T-helper 17 cell (primary cell): ENCODE measurements around the gene ST7L. TPM values are rescaled to one million over a fixed set of nuclear protein-coding genes. Genes with fewer than 3 reads are reported as not detected.
"Not testable (repeated sequence)": the region's sequence is repeated elsewhere in the genome, so short reads cannot be mapped to it uniquely, and the experiment has no call there.

Experiments used
- ATAC-seq: fragments of 150-1000 bp; cut with Tn5 transposase; 2 replicates; pipeline ENCODE4 v1.10.0; 2021; ENCODE audit warnings: mild to moderate bottlenecking, moderate library complexity
- DNase-seq, 3 donors: peaks; one replicate each; pipeline versions ENCODE4 v3.0.0 to v3.0.0-alpha.2; 2020 to 2021
- H3K9me3 ChIP-seq: one replicate; pipeline ENCODE4 v1.7.0; 2013; ENCODE audit warnings: low read length, mild to moderate bottlenecking; ENCODE audit not compliant: control insufficient read depth, poor library complexity, severe bottlenecking
- H3K27ac Mint-ChIP-seq: one replicate; pipeline ENCODE4 v1.8.0; 2022; ENCODE audit warnings: mild to moderate bottlenecking, moderate library complexity, mixed read lengths
- H3K27me3 Mint-ChIP-seq: one replicate; pipeline ENCODE4 v1.8.0; 2022; ENCODE audit warnings: mixed read lengths
- H3K36me3 Mint-ChIP-seq: one replicate; pipeline ENCODE4 v1.8.0; 2022; ENCODE audit warnings: low read depth, mixed read lengths
- H3K4me1 Mint-ChIP-seq: one replicate; pipeline ENCODE4 v1.8.0; 2022; ENCODE audit warnings: mild to moderate bottlenecking, mixed read lengths
- H3K4me3 Mint-ChIP-seq: one replicate; pipeline ENCODE4 v1.8.0; 2022; ENCODE audit warnings: mild to moderate bottlenecking, moderate library complexity, mixed read lengths
- total RNA-seq, 4 donors: library from RNA in 2 of 4; stranded (reverse) in 2 of 4; gene quantifications; one replicate each; pipeline ENCODE4 v1.2.3 and lab custom pipeline; 2022 to 2026

ST7L gene
- total RNA-seq, 2 donors from 2014 or later, result 18.0 to 21.2 TPM

- peaks cover 47% of the 10 kb centered on the region for H3K27me3 Mint-ChIP-seq
- H3K36me3 Mint-ChIP-seq, result peaks cover 8% of the 10 kb centered on the region
Observed at GRCh38 chr1:112504661-112505399, 114.1 kb downstream of the ST7L start.

GRCh38 chr1:112504001-112504660 lies 114.8 kb downstream of the ST7L start:
- peaks cover 10% of the 10 kb centered on the region for H3K4me1 Mint-ChIP-seq
- ATAC-seq, result no peak
- H3K4me3 Mint-ChIP-seq, result no peak overlapping the region
- H3K27me3 Mint-ChIP-seq, result peaks cover 54% of the 10 kb centered on the region
- H3K36me3 Mint-ChIP-seq, result peaks cover 8% of the 10 kb centered on the region
- DNase-seq, result no peak
- H3K27ac Mint-ChIP-seq, result no peak overlapping the region
- H3K9me3 ChIP-seq, result no peaks in the 10 kb centered on the region

More at GRCh38 chr1:112504661-112505399, 114.1 kb downstream of the ST7L start:
- peaks cover 9% of the 10 kb centered on the region for H3K4me1 Mint-ChIP-seq
- no peak overlapping the region for H3K27ac Mint-ChIP-seq
- no peak overlapping the region for H3K4me3 Mint-ChIP-seq
- no peak for DNase-seq
- no peaks in the 10 kb centered on the region for H3K9me3 ChIP-seq
- no peak for ATAC-seq

- Mint-ChIP-seq H3K4me3 (peak overlapping the region; percentile 82), H3K27me3 (peaks cover 68% of the 10 kb centered on the region), H3K4me1 (peaks cover 12% of the 10 kb centered on the region), H3K36me3 (peaks cover 8% of the 10 kb centered on the region), H3K27ac (no peak overlapping the region)
- DNase-seq (no peak), ATAC-seq (no peak)
- H3K9me3 ChIP-seq, result no peaks in the 10 kb centered on the region
Observed at GRCh38 chr1:112502826-112503225, 116.1 kb downstream of the ST7L start.

GRCh38 chr1:112501810-112502641 lies 116.9 kb downstream of the ST7L start:
- Mint-ChIP-seq H3K4me1 (peaks cover 10% of the 10 kb centered on the region), H3K4me3 (peak overlapping the region; percentile 82), H3K36me3 (peaks cover 10% of the 10 kb centered on the region), H3K27me3 (peaks cover 70% of the 10 kb centered on the region), H3K27ac (no peak overlapping the region)
- DNase-seq (peak; percentile 34 to 45 (median 35)), ATAC-seq (peak; percentile 86)
- H3K9me3 ChIP-seq, result no peaks in the 10 kb centered on the region

GRCh38 chr1:112496290-112496689 lies 122.7 kb downstream of the ST7L start:
- Mint-ChIP-seq H3K36me3 (peaks cover 4% of the 10 kb centered on the region), H3K27ac (no peak overlapping the region), H3K27me3 (peaks cover 70% of the 10 kb centered on the region), H3K4me3 (no peak overlapping the region), H3K4me1 (peaks cover 13% of the 10 kb centered on the region)
- DNase-seq (no peak), ATAC-seq (no peak)
- no peaks in the 10 kb centered on the region for H3K9me3 ChIP-seq

- Mint-ChIP-seq H3K27me3 (peaks cover 72% of the 10 kb centered on the region), H3K4me3 (no peak overlapping the region), H3K4me1 (peaks cover 10% of the 10 kb centered on the region), H3K36me3 (peaks cover 4% of the 10 kb centered on the region), H3K27ac (no peak overlapping the region)
- ATAC-seq, result no peak
- no peak for DNase-seq
- no peaks in the 10 kb centered on the region for H3K9me3 ChIP-seq
Observed at GRCh38 chr1:112493351-112493750, 125.6 kb downstream of the ST7L start.

- H3K27me3 Mint-ChIP-seq, result peaks cover 59% of the 10 kb centered on the region
- no peak overlapping the region for H3K4me3 Mint-ChIP-seq
- no peak for ATAC-seq
Observed at GRCh38 chr1:112492076-112492475, 126.9 kb downstream of the ST7L start.

GRCh38 chr1:112488141-112488540 lies 130.8 kb downstream of the ST7L start:
- H3K9me3 ChIP-seq, result no peaks in the 10 kb centered on the region
- DNase-seq (no peak), ATAC-seq (no peak)
- Mint-ChIP-seq H3K27me3 (peaks cover 38% of the 10 kb centered on the region), H3K27ac (no peak overlapping the region), H3K36me3 (no peaks in the 10 kb centered on the region), H3K4me3 (no peak overlapping the region), H3K4me1 (peaks cover 5% of the 10 kb centered on the region)

More at GRCh38 chr1:112492076-112492475, 126.9 kb downstream of the ST7L start:
- Mint-ChIP-seq H3K4me1 (peaks cover 10% of the 10 kb centered on the region), H3K36me3 (peaks cover 2% of the 10 kb centered on the region), H3K27ac (no peak overlapping the region)
- H3K9me3 ChIP-seq, result no peaks in the 10 kb centered on the region
- DNase-seq, result no peak

- not testable (repeated sequence) for ATAC-seq, H3K9me3 ChIP-seq, H3K4me1 Mint-ChIP-seq, DNase-seq, H3K36me3 Mint-ChIP-seq, H3K4me3 Mint-ChIP-seq, H3K27ac Mint-ChIP-seq
- H3K27me3 Mint-ChIP-seq, result peaks cover 34% of the 10 kb centered on the region
Observed at GRCh38 chr1:112487686-112488085, 131.3 kb downstream of the ST7L start.

- ATAC-seq, H3K4me3 Mint-ChIP-seq, DNase-seq, H3K9me3 ChIP-seq, H3K4me1 Mint-ChIP-seq, H3K36me3 Mint-ChIP-seq, H3K27ac Mint-ChIP-seq: not testable (repeated sequence)
- peaks cover 28% of the 10 kb centered on the region for H3K27me3 Mint-ChIP-seq
Observed at GRCh38 chr1:112486063-112486462, 132.9 kb downstream of the ST7L start.

- ATAC-seq (no peak), DNase-seq (no peak)
- peaks cover 13% of the 10 kb centered on the region for H3K27me3 Mint-ChIP-seq
- H3K27ac Mint-ChIP-seq, result no peak overlapping the region
- no peaks in the 10 kb centered on the region for H3K4me1 Mint-ChIP-seq
- no peaks in the 10 kb centered on the region for H3K9me3 ChIP-seq
- peaks cover 2% of the 10 kb centered on the region for H3K36me3 Mint-ChIP-seq
- H3K4me3 Mint-ChIP-seq, result no peak overlapping the region
Observed at GRCh38 chr1:112478314-112478713, 140.6 kb downstream of the ST7L start.

GRCh38 chr1:112477550-112477949 lies 141.4 kb downstream of the ST7L start:
- H3K36me3 Mint-ChIP-seq, result peaks cover 2% of the 10 kb centered on the region
- no peak overlapping the region for H3K4me3 Mint-ChIP-seq
- DNase-seq (no peak), ATAC-seq (no peak)
- no peak overlapping the region for H3K27ac Mint-ChIP-seq
- H3K27me3 Mint-ChIP-seq, result peaks cover 21% of the 10 kb centered on the region
- H3K4me1 Mint-ChIP-seq, result no peaks in the 10 kb centered on the region
- no peaks in the 10 kb centered on the region for H3K9me3 ChIP-seq
